ENCODE measurements around the gene SLC6A16. TPM values are rescaled to one million over a fixed set of nuclear protein-coding genes. Genes with fewer than 3 reads are reported as not detected.

The SLC6A16 gene
- total and polyA plus RNA-seq, 2 experiments from 2014 or later: 0.31 to 1.8 TPM

DNA sequence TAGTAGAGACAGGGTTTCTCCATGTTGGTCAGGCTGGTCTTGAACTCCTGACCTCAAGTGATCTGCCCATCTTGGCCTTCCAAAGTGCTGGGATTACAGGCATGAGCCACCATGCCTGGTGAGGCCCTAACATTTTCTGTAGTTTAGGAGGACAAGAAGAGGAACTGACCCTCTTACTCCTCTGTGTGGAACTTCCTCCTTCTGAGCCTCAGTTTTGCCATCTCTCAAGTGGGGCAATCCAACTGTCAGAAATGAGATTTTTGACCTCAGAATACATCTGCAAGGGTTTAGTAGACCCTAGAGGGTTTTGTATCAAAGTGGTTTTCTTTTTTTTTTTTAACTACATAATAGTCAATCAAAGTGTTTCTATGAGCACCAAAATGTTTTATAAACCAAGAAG, 41.1 kb upstream of the SLC6A16 start:
- no peak overlapping the region for H3K4me2 ChIP-seq
- Mint-ChIP-seq H3K27me3 (ENCODE audit: insufficient read depth, low read depth, poor library complexity) (peaks cover 14% of the 10 kb centered on the region), H3K9me3 (peaks cover 34% of the 10 kb centered on the region), H3K4me1 (no peaks in the 10 kb centered on the region; the same call in 1 of the 3 replicates), H3K36me3 (ENCODE audit: low read depth) (peaks cover 21% of the 10 kb centered on the region; the same call in 2 of the 3 replicates), H3K27ac (no peak overlapping the region), H3K4me3 (no peak overlapping the region)
- H3K36me3 ChIP-seq (ENCODE audit: insufficient read depth): no peaks in the 10 kb centered on the region
- no peak overlapping the region for H3K4me3 ChIP-seq
- H3K79me2 ChIP-seq (replicated peaks; ENCODE audit: insufficient read depth): peaks cover 15% of the 10 kb centered on the region
- H4K20me1 ChIP-seq (replicated peaks; ENCODE audit: insufficient read depth): no peaks in the 10 kb centered on the region
- no peak for TF ChIP-seq EZH2 (IDR thresholded peaks at IDR 0.05; ENCODE audit: low read depth, unreplicated experiment)
- no peak for TF ChIP-seq ZNF331 (CRISPR knock-in tag; IDR thresholded peaks at IDR 0.05; ENCODE audit: low read depth)
- TF ChIP-seq, protein P1, sequence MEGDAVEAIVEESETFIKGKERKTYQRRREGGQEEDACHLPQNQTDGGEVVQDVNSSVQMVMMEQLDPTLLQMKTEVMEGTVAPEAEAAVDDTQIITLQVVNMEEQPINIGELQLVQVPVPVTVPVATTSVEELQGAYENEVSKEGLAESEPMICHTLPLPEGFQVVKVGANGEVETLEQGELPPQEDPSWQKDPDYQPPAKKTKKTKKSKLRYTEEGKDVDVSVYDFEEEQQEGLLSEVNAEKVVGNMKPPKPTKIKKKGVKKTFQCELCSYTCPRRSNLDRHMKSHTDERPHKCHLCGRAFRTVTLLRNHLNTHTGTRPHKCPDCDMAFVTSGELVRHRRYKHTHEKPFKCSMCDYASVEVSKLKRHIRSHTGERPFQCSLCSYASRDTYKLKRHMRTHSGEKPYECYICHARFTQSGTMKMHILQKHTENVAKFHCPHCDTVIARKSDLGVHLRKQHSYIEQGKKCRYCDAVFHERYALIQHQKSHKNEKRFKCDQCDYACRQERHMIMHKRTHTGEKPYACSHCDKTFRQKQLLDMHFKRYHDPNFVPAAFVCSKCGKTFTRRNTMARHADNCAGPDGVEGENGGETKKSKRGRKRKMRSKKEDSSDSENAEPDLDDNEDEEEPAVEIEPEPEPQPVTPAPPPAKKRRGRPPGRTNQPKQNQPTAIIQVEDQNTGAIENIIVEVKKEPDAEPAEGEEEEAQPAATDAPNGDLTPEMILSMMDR (conservative IDR thresholded peaks at IDR 0.05; ENCODE audit: low read depth in 2 of 2): no peak
- TF ChIP-seq STAT1 (IDR thresholded peaks at IDR 0.05; ENCODE audit: unreplicated experiment): no peak
- no peak for TF ChIP-seq CREB1 (CRISPR knock-in tag; IDR thresholded peaks at IDR 0.05; ENCODE audit: low read depth)
- no peak for TF ChIP-seq EZH2phosphoT487 (IDR thresholded peaks at IDR 0.05; ENCODE audit: unreplicated experiment)
- no peak for TF ChIP-seq POLR2AphosphoS5 (IDR thresholded peaks at IDR 0.05; ENCODE audit: low read depth)
- no peak for TF ChIP-seq NANOG (IDR thresholded peaks at IDR 0.05; ENCODE audit: borderline replicate concordance)
- no peak for TF ChIP-seq ETS1 (IDR thresholded peaks at IDR 0.05)
- TF ChIP-seq JUNB (IDR thresholded peaks at IDR 0.05; ENCODE audit: unreplicated experiment): no peak
- no peak for TF ChIP-seq ZNF114 (CRISPR knock-in tag; IDR thresholded peaks at IDR 0.05)
- H2AFZ ChIP-seq: no peak overlapping the region
- no peak for DNase-seq (ENCODE audit: low spot score)
- H3K27ac ChIP-seq (ENCODE audit: low read depth): no peak overlapping the region
- peaks cover 6% of the 10 kb centered on the region; the same call in 1 of the 2 replicates for H3F3A ChIP-seq (replicated peaks; ENCODE audit: low read depth)
- ATAC-seq: no peak
- H3K27me3 ChIP-seq (ENCODE audit: insufficient read depth): no peaks in the 10 kb centered on the region
- no peaks in the 10 kb centered on the region; the same call in 1 of the 2 replicates for H3K4me1 ChIP-seq (ENCODE audit: insufficient read depth)
- no peaks in the 10 kb centered on the region for H3K9me2 ChIP-seq (ENCODE audit: insufficient read depth)

GRCh38 chr19:49364083-49364737, 39.2 kb upstream of the SLC6A16 start:
- H3K27ac ChIP-seq (ENCODE audit: low read depth): no peak overlapping the region
- Mint-ChIP-seq H3K4me3 (no peak overlapping the region), H3K27ac (no peak overlapping the region), H3K36me3 (ENCODE audit: low read depth) (peaks cover 17% of the 10 kb centered on the region), H3K9me3 (peaks cover 17% of the 10 kb centered on the region), H3K27me3 (ENCODE audit: insufficient read depth, low read depth, poor library complexity) (peaks cover 18% of the 10 kb centered on the region), H3K4me1 (peaks cover 9% of the 10 kb centered on the region)
- peaks cover 5% of the 10 kb centered on the region; the same call in 1 of the 2 replicates for H3K4me1 ChIP-seq (ENCODE audit: insufficient read depth)
- H2AFZ ChIP-seq: peak overlapping the region; percentile 4
- H3K4me2 ChIP-seq: peak overlapping the region; percentile 73
- peak overlapping the region; percentile 38 for H3K4me3 ChIP-seq
- no peaks in the 10 kb centered on the region; the same call in 1 of the 2 replicates for H4K20me1 ChIP-seq (replicated peaks; ENCODE audit: insufficient read depth)
- H3K36me3 ChIP-seq (ENCODE audit: insufficient read depth): 0 out of 2 replicates have a peak, but pooled peaks cover 2% of the 10 kb centered on the region
- H3K9me2 ChIP-seq (ENCODE audit: insufficient read depth): no peaks in the 10 kb centered on the region
- H3K27me3 ChIP-seq (ENCODE audit: insufficient read depth): no peaks in the 10 kb centered on the region
- ATAC-seq (no peak), DNase-seq (ENCODE audit: low spot score) (peak; percentile 33)
- H3K79me2 ChIP-seq (replicated peaks; ENCODE audit: insufficient read depth): peaks cover 33% of the 10 kb centered on the region
- peaks cover 6% of the 10 kb centered on the region; the same call in 1 of the 2 replicates for H3F3A ChIP-seq (replicated peaks; ENCODE audit: low read depth)
- TF ChIP-seq POLR2AphosphoS5 (IDR thresholded peaks at IDR 0.05; ENCODE audit: low read depth) (no peak), EZH2phosphoT487 (IDR thresholded peaks at IDR 0.05; ENCODE audit: unreplicated experiment) (no peak), CREB1 (CRISPR knock-in tag; IDR thresholded peaks at IDR 0.05; ENCODE audit: low read depth) (no peak), EZH2 (IDR thresholded peaks at IDR 0.05; ENCODE audit: low read depth, unreplicated experiment) (no peak), ZNF114 (CRISPR knock-in tag; IDR thresholded peaks at IDR 0.05) (no peak)
- TF ChIP-seq, protein P1 (conservative IDR thresholded peaks at IDR 0.05; ENCODE audit: low read depth in 2 of 2): no peak
